GM18505 (cell line): ENCODE results near the gene PTCSC3.
A peak's percentile ranks its signal among the peaks of the same experiment; 100 is the strongest.
"Not testable (repeated sequence)": the region's sequence is repeated elsewhere in the genome, so short reads cannot be mapped to it uniquely, and the experiment has no call there.

ENCODE experiments used
- ATAC-seq: cut with Tn5 transposase; IDR thresholded peaks from one replicate; pipeline ENCODE4 v1.9.1; 2021; ENCODE audit not compliant: unreplicated experiment
- POLR2A ChIP-seq: IDR thresholded peaks from 4 replicates; pipeline ENCODE4 v1.6.1; 2011; ENCODE audit warnings: borderline replicate concordance; ENCODE audit not compliant: insufficient read depth, insufficient read length; ENCODE audit errors: extremely low read depth

Gene PTCSC3

GRCh38 chr14:36161776-36162175 is 14.7 kb downstream of the PTCSC3 start:
- no peak for ATAC-seq
- no peak for TF ChIP-seq POLR2A

GRCh38 chr14:36151335-36151734 is 25.2 kb downstream of the PTCSC3 start:
- ATAC-seq = no peak
- no peak for TF ChIP-seq POLR2A

GRCh38 chr14:36134038-36134437 is 42.5 kb downstream of the PTCSC3 start:
- TF ChIP-seq POLR2A = no peak

DNA sequence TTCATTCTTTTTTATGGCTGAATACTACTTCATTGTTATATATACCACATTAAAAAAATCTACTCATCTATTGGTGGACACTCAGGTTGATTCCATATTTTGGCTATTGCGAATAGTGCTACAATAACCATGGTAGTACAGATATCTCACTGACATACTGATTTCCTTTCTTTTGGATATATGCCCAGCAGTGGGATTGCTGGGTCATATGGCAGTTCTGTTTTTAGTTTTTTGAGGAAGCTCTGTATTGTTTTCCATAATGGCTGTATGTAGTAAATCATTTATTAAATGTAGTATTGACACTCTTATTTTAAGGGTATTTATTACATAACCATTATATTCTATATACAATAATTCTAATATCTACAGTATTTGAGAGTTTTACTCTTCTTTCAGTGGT is 43.7 kb downstream of the PTCSC3 start:
- ATAC-seq = no peak
- no peak for TF ChIP-seq POLR2A

More at GRCh38 chr14:36134038-36134437, 42.5 kb downstream of the PTCSC3 start:
- ATAC-seq = no peak

DNA sequence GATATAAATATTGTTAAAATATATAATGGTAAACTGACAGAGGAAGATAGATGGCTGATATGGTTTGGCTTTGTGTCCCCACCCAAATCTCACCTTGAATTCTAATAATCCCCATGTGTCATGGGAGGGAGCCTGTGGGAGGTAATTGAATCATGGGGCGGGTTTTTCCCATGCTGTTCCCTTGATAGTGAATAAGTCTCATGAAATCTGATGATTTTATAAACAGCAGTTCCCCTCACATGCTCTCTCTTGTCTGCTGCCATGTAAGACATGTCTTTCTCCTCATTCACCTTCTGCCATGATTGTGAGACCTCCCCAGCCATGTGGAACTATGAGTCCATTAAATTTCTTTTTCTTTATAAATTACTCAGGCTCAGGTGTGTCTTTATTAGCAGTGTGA is 46.3 kb downstream of the PTCSC3 start:
- ATAC-seq = no peak
- TF ChIP-seq POLR2A = no peak

DNA sequence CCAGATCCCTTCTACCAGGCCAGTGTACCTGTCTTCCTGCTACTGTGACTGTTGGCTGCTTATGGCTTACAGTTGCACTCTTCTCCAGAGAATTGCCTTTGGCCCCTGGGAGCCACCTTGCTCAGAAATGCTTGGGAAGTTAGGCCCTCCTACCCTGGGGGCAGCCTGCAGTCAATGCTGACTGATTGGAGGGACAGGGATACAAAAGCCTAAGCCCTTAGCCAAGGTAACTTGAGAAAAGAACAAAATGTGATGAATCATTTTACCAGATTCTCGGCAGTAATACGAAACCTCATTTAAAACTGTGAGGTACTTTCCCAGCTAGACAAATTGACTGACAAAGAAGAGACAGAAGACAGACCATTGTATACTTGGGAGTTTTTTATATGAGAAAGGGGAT is 47.3 kb downstream of the PTCSC3 start:
- TF ChIP-seq POLR2A = no peak

GRCh38 chr14:36113341-36113740 is 63.2 kb downstream of the PTCSC3 start:
- ATAC-seq = no peak
- TF ChIP-seq POLR2A = no peak

More for the DNA sequence above, 47.3 kb downstream of the PTCSC3 start:
- no peak for ATAC-seq

- TF ChIP-seq POLR2A = no peak
- ATAC-seq = peak; percentile 59
Observed at GRCh38 chr14:36111822-36112583, 64.5 kb downstream of the PTCSC3 start.

DNA sequence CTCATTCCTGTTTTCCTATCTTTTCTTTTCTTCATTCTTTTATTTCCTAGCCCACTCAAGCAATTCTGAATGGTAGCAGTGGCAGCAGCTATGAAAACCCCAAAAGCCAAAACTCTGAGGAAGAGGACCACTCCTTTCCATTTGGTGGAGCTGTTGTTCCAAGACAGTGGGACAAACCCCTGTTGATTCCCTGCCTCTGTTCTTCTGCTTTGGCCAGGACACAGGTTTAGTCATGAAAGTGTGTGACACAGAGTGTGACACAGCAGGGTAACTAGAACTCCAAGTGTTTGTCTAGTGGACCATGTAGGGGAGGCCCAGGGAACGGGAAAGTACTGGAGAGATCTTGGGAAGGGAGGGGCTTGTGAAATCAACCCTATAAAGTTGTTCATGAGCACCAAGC is 71.1 kb downstream of the PTCSC3 start:
- ATAC-seq = no peak
- TF ChIP-seq POLR2A = no peak

GRCh38 chr14:36104258-36104657 is 72.3 kb downstream of the PTCSC3 start:
- ATAC-seq = not testable (repeated sequence)

DNA sequence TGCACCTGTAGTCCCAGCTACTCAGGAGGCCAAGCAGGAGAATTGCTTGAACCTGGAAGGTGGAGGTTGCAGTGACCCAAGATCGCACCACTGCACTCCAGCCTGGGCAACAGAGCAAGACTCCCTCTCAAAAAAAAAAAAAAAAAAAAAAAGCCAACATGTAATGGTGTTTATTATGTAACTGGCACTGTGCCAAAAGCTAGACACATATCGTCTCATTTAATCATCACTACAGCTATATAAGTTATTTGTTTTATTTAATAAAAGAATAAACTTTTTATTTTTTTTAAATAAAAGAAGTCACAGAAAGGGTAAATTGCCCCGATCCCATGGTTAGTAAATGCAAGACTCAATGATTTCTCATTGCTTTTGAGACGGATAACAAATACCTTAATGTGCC is 76.9 kb downstream of the PTCSC3 start:
- TF ChIP-seq POLR2A = no peak
- ATAC-seq = no peak

- no peak for ATAC-seq
- no peak for TF ChIP-seq POLR2A
Observed at GRCh38 chr14:36097356-36097755, 79.2 kb downstream of the PTCSC3 start.

GRCh38 chr14:36096090-36096489 is 80.4 kb downstream of the PTCSC3 start:
- ATAC-seq = no peak
- TF ChIP-seq POLR2A = no peak

DNA sequence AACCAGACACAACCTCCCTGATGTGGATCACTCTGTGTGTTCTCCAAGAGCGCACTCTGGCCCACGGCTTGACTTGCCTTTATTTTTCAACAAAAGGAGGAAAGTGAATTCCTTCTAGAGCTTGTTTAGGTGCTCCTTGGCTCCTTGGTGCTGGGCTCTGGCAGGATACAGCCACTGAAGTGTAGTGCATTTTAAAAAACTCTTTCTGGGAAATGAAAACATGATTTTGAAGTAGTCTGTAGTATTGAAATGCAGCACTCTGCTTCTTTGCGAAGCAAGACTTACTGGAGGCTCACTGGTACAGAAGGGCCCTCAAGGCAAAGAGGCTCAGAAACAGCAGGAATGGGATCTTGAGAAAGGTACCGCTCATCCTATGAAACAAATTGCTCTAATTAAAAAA is 81.6 kb downstream of the PTCSC3 start:
- no peak for ATAC-seq
- TF ChIP-seq POLR2A = no peak

- no peak for TF ChIP-seq POLR2A
- ATAC-seq = peak; percentile 82
Observed at GRCh38 chr14:36091096-36091495, 85.4 kb downstream of the PTCSC3 start.
